Testis (tissue), 2 donors: ENCODE data around the gene SMAD1.

Source experiments
- POLR2A ChIP-seq: fragments of 450-650 bp; IDR thresholded peaks from one replicate; pipeline ENCODE4 v1.6.1; 2017; ENCODE audit warnings: antibody characterized with exemption, mild to moderate bottlenecking, moderate library complexity
- TF ChIP-seq, protein P1 (sequence below), 3 experiments: fragments of 450-650 bp in 2 of 3; fragments of 200-600 bp in 1 of 3; sonication (generic) in 1 of 3; IDR thresholded peaks; one replicate each; pipeline ENCODE4 v1.5.1; 2016 to 2019; ENCODE audit warnings: antibody characterized with exemption in 3 of 3, mild to moderate bottlenecking in 2 of 3, moderate library complexity in 1 of 3

GRCh38 chr4:145438298-145438697 lies 43.4 kb upstream of the SMAD1 start:
- TF ChIP-seq, protein P1, sequence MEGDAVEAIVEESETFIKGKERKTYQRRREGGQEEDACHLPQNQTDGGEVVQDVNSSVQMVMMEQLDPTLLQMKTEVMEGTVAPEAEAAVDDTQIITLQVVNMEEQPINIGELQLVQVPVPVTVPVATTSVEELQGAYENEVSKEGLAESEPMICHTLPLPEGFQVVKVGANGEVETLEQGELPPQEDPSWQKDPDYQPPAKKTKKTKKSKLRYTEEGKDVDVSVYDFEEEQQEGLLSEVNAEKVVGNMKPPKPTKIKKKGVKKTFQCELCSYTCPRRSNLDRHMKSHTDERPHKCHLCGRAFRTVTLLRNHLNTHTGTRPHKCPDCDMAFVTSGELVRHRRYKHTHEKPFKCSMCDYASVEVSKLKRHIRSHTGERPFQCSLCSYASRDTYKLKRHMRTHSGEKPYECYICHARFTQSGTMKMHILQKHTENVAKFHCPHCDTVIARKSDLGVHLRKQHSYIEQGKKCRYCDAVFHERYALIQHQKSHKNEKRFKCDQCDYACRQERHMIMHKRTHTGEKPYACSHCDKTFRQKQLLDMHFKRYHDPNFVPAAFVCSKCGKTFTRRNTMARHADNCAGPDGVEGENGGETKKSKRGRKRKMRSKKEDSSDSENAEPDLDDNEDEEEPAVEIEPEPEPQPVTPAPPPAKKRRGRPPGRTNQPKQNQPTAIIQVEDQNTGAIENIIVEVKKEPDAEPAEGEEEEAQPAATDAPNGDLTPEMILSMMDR (IDR thresholded peaks at IDR 0.05), result no peak
- no peak for TF ChIP-seq POLR2A
